ENCODE results near the gene PPP3CA. TPM values are rescaled to one million over a fixed set of nuclear protein-coding genes. Genes with fewer than 3 reads are reported as not detected.

PPP3CA gene
- total and polyA plus RNA-seq, 2 donors from 2014 or later, result 6.9 to 31.5 TPM

DNA sequence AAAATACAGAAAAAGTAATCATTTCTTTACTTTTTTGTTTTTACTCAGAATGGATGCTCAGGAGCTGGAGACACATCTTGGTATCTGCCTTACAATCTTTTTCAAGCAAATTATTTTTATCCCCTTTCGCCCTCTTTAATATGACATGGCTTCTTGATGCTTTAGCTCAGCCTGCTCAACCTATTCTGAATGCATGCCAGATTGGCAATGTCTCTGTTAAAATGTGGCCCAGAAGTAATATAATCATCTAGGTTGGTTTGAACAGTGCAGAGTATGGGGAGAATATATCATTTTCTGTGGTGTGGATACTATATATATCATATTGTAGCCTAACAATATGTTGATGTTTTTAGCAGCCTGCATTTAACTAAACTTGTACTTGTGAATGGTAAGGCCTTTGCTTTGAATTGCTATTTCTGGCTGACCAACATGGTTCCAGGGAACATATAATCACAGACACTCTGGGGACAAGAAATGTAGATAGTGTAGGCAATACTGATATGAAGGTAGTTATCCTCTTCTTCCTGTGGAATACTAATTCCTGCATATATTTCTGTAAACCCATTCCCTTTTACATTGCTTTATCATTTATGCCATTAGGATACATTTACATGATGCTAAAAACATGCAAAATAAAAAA lies 282.7 kb downstream of the PPP3CA start:
- intact Hi-C loops (cut with DNase I), result no loop called here
- no peaks in the 10 kb centered on the region for H3K36me3 ChIP-seq (ENCODE audit: control insufficient read depth in 2 of 3, insufficient read depth in 3 of 3, low read length in 3 of 3)
- H3K4me3 ChIP-seq (ENCODE audit: low read length in 3 of 3), result no peak overlapping the region
- H3K9me3 ChIP-seq (ENCODE audit: control insufficient read depth in 2 of 3, insufficient read depth in 1 of 3, low read length in 3 of 3), result no peaks in the 10 kb centered on the region
- no peaks in the 10 kb centered on the region for H3K4me1 ChIP-seq (ENCODE audit: control insufficient read depth in 2 of 3, insufficient read depth in 2 of 3, low read depth in 1 of 3, low read length in 3 of 3)
- FAIRE-seq, result no peak
- no peak overlapping the region for H3K9ac ChIP-seq (ENCODE audit: low read length in 3 of 3)
- no peak for DNase-seq
- TF ChIP-seq, protein P1, sequence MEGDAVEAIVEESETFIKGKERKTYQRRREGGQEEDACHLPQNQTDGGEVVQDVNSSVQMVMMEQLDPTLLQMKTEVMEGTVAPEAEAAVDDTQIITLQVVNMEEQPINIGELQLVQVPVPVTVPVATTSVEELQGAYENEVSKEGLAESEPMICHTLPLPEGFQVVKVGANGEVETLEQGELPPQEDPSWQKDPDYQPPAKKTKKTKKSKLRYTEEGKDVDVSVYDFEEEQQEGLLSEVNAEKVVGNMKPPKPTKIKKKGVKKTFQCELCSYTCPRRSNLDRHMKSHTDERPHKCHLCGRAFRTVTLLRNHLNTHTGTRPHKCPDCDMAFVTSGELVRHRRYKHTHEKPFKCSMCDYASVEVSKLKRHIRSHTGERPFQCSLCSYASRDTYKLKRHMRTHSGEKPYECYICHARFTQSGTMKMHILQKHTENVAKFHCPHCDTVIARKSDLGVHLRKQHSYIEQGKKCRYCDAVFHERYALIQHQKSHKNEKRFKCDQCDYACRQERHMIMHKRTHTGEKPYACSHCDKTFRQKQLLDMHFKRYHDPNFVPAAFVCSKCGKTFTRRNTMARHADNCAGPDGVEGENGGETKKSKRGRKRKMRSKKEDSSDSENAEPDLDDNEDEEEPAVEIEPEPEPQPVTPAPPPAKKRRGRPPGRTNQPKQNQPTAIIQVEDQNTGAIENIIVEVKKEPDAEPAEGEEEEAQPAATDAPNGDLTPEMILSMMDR (IDR thresholded peaks at IDR 0.05; ENCODE audit: borderline replicate concordance, extremely low read depth, insufficient read depth), result no peak
- no peaks in the 10 kb centered on the region for H3K27me3 ChIP-seq (ENCODE audit: control insufficient read depth, insufficient read depth, low read length)
- no peak overlapping the region for H3K27ac ChIP-seq (ENCODE audit: low read depth in 2 of 2, low read length in 2 of 2)

DNA sequence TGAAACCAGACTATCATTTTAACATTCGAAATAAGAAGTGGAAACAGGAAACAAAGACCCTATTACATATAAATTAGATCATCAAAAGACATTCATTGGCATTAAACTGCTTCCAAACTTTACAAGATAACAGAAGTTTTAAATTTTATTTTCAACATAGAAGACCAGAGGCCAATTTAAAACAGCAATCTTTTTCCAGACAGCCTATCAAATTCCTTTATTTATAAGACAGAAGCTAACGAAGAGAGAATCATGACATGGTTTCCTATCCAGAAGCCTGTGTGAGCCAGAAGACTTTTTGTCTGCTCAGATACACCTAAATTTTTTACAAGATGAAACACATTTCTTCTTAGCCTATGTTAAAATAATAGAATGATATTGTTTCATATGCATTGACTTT lies 291.9 kb downstream of the PPP3CA start:
- Histone ChIP-seq H3K9ac (ENCODE audit: low read length in 3 of 3) (no peak overlapping the region), H3K27ac (ENCODE audit: low read depth in 2 of 2, low read length in 2 of 2) (no peak overlapping the region), H3K4me1 (ENCODE audit: control insufficient read depth in 2 of 3, insufficient read depth in 2 of 3, low read depth in 1 of 3, low read length in 3 of 3) (no peaks in the 10 kb centered on the region), H3K36me3 (ENCODE audit: control insufficient read depth in 2 of 3, insufficient read depth in 3 of 3, low read length in 3 of 3) (no peaks in the 10 kb centered on the region), H3K27me3 (ENCODE audit: control insufficient read depth, insufficient read depth, low read length) (no peaks in the 10 kb centered on the region), H3K9me3 (ENCODE audit: control insufficient read depth in 2 of 3, insufficient read depth in 1 of 3, low read length in 3 of 3) (no peaks in the 10 kb centered on the region), H3K4me3 (ENCODE audit: low read length in 3 of 3) (no peak overlapping the region)
- no peak for FAIRE-seq
- TF ChIP-seq, protein P1 (IDR thresholded peaks at IDR 0.05; ENCODE audit: borderline replicate concordance, extremely low read depth, insufficient read depth), result no peak
- intact Hi-C loops (cut with DNase I), result no loop called here
- DNase-seq, result no peak

DNA sequence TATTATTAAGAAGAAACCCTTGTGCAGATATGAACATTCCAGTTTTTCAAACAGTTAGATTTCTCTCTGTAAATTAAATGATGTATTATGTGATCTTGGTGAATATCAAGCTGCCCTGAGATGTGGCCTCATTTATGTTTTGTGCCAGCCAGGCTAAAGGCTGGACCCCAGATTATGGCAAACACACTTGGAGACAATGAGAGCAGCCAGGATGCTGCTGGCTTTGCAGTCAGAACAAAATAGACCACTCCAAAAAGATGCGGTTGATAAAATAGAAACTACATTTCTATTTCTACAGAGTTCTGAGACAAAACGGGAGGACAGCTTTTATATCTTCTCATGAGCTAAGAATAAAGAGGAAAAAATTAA lies 296.5 kb downstream of the PPP3CA start:
- Histone ChIP-seq H3K36me3 (ENCODE audit: control insufficient read depth in 2 of 3, insufficient read depth in 3 of 3, low read length in 3 of 3) (no peaks in the 10 kb centered on the region), H3K9ac (ENCODE audit: low read length in 3 of 3) (no peak overlapping the region), H3K4me3 (ENCODE audit: low read length in 3 of 3) (no peak overlapping the region), H3K27me3 (ENCODE audit: control insufficient read depth, insufficient read depth, low read length) (no peaks in the 10 kb centered on the region), H3K4me1 (ENCODE audit: control insufficient read depth in 2 of 3, insufficient read depth in 2 of 3, low read depth in 1 of 3, low read length in 3 of 3) (no peaks in the 10 kb centered on the region), H3K9me3 (ENCODE audit: control insufficient read depth in 2 of 3, insufficient read depth in 1 of 3, low read length in 3 of 3) (no peaks in the 10 kb centered on the region), H3K27ac (ENCODE audit: low read depth in 2 of 2, low read length in 2 of 2) (no peak overlapping the region)
- TF ChIP-seq, protein P1 (IDR thresholded peaks at IDR 0.05; ENCODE audit: borderline replicate concordance, extremely low read depth, insufficient read depth), result no peak
- intact Hi-C loops (cut with DNase I), result no loop called here
- FAIRE-seq (no peak), DNase-seq (no peak)
